GM11168 (cell line): ENCODE results near the gene NCKAP5.

Experiments used
- in situ Hi-C: fragments of 300-500 bp; cut with MboI; formaldehyde crosslinking; loops from one replicate; pipeline ENCODE4 v1.12.0; 2022; ENCODE audit warnings: low sequenced_read_pairs; ENCODE audit not compliant: unreplicated experiment

NCKAP5 gene

GRCh38 chr2:132991471-132992045 lies 576.7 kb downstream of the NCKAP5 start:
- in situ Hi-C loops, result no loop called here

GRCh38 chr2:132984731-132985130 lies 583.5 kb downstream of the NCKAP5 start:
- in situ Hi-C loops, result no loop called here

- in situ Hi-C loops, result no loop called here
Observed at GRCh38 chr2:132980304-132980703, 588.0 kb downstream of the NCKAP5 start.

GRCh38 chr2:132979339-132980093 lies 588.7 kb downstream of the NCKAP5 start:
- in situ Hi-C loops, result no loop called here

- in situ Hi-C loops, result no loop called here
Observed at GRCh38 chr2:132978840-132979239, 589.4 kb downstream of the NCKAP5 start.

- in situ Hi-C loops, result no loop called here
Observed at GRCh38 chr2:132977812-132978529, 590.3 kb downstream of the NCKAP5 start.

GRCh38 chr2:132975193-132976105 lies 592.8 kb downstream of the NCKAP5 start:
- in situ Hi-C loops, result no loop called here

- in situ Hi-C loops, result no loop called here
Observed at GRCh38 chr2:132974467-132975095, 593.7 kb downstream of the NCKAP5 start.

GRCh38 chr2:132971310-132972061 lies 596.8 kb downstream of the NCKAP5 start:
- in situ Hi-C loops, result no loop called here

GRCh38 chr2:132969371-132969985 lies 598.8 kb downstream of the NCKAP5 start:
- in situ Hi-C loops, result no loop called here

- in situ Hi-C loops, result no loop called here
Observed at GRCh38 chr2:132965460-132965859, 602.8 kb downstream of the NCKAP5 start.

GRCh38 chr2:132963161-132963560 lies 605.1 kb downstream of the NCKAP5 start:
- in situ Hi-C loops, result no loop called here

GRCh38 chr2:132958887-132959286 lies 609.4 kb downstream of the NCKAP5 start:
- in situ Hi-C loops, result no loop called here

GRCh38 chr2:132955871-132956615 lies 612.2 kb downstream of the NCKAP5 start:
- in situ Hi-C loops, result no loop called here

- in situ Hi-C loops, result no loop called here
Observed at GRCh38 chr2:132953771-132954170, 614.5 kb downstream of the NCKAP5 start.

GRCh38 chr2:132951008-132951714 lies 617.1 kb downstream of the NCKAP5 start:
- in situ Hi-C loops, result no loop called here

- in situ Hi-C loops, result no loop called here
Observed at GRCh38 chr2:132949108-132949507, 619.2 kb downstream of the NCKAP5 start.
